ENCODE data around the gene SLC25A12. TPM values are rescaled to one million over a fixed set of nuclear protein-coding genes. Genes with fewer than 3 reads are reported as not detected.

Gene SLC25A12
- total and polyA plus RNA-seq, 2 donors (not counting 1 experiment from before 2014, with no cell fraction given), result 10.0 to 21.0 TPM

DNA sequence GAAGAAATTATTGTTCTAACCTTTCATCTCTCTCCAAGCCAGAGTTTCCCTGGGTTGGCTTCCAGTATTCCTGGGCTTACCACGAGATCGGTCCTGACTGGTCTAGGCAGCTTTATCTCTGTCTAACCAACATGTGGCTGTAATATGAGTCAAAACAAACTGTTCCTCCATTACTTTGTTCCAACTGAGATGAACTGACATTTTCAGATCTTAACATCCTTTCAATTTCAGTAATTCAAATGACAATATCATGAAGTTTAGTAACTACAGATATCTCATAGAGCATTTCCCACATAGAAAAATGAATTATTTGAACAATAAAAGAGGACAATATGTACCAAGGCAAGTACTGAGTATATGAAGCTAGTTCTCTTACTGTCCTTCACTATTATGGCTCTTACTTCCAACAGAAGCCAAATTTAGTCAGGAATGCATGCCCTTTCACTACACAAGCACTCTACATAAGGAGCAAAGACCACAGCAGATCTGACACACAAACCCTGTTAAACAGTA is 15.5 kb downstream of the SLC25A12 start:
- H3K4me3 Mint-ChIP-seq, result no peak overlapping the region

DNA sequence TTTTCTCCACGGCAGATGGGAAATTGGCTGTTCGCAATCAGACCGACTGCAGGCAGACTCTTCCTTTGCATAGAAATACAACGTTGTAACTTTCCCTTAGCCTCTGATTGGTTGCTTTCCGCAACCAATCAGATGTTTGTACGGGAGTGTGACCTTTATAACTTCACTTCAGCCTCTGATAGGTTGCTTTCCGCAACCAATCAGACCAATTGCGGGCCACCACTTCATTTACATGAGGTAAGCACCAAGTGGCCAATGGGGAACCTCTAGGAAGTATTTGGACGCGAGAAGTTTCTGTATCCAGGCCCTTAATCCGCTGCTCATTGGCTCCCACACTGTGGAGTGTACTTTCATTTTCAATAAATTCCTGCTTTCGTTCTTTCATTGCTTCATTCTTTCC is 19.1 kb downstream of the SLC25A12 start:
- Mint-ChIP-seq H3K4me1 (peaks cover 9% of the 10 kb centered on the region), H3K27me3 (no peaks in the 10 kb centered on the region), H3K4me3 (no peak overlapping the region), H3K27ac (no peak overlapping the region), H3K9me3 (ENCODE audit: insufficient read depth) (no peaks in the 10 kb centered on the region)
- Histone ChIP-seq H4K20me1 (ENCODE audit: control insufficient read depth, insufficient read depth, low read length, poor library complexity, severe bottlenecking) (no peaks in the 10 kb centered on the region), H3K9me3 (ENCODE audit: control extremely low read depth in 1 of 3, control insufficient read depth in 2 of 3, insufficient read depth in 1 of 3, low read length in 2 of 3) (peaks cover 0 to 10% (median 0%) of the 10 kb centered on the region in 3 donors), H3K4me3 (ENCODE audit: control extremely low read depth in 1 of 5, extremely low read depth in 1 of 5, insufficient read depth in 1 of 5, low read depth in 2 of 5, low read length in 4 of 5) (no peak overlapping the region), H2AFZ (ENCODE audit: insufficient read depth, low read depth, low read length, poor library complexity, severe bottlenecking) (no peak overlapping the region), H3K9ac (ENCODE audit: low read length) (no peak overlapping the region), H3K27ac (ENCODE audit: low read length in 2 of 2) (no peak overlapping the region), H3K4me1 (ENCODE audit: control insufficient read depth in 2 of 2, insufficient read depth in 2 of 2, low read length in 2 of 2) (no peaks in the 10 kb centered on the region), H3K36me3 (replicated peaks in 1 of 2; ENCODE audit: control extremely low read depth in 1 of 2, control insufficient read depth in 1 of 2, extremely low read depth in 1 of 2, insufficient read depth in 2 of 2, low read length in 1 of 2) (peaks cover 0 to 14% of the 10 kb centered on the region in 2 experiments), H3K4me2 (replicated peaks; ENCODE audit: low read depth, low read length, poor library complexity, severe bottlenecking) (no peak overlapping the region), H3K27me3 (replicated peaks in 1 of 4; ENCODE audit: control extremely low read depth in 1 of 4, control insufficient read depth in 3 of 4, insufficient read depth in 4 of 4, low read length in 3 of 4) (no peaks in the 10 kb centered on the region), H3K79me2 (ENCODE audit: control insufficient read depth, insufficient read depth, low read length) (peaks cover 16% of the 10 kb centered on the region)
- TF ChIP-seq, protein P1, sequence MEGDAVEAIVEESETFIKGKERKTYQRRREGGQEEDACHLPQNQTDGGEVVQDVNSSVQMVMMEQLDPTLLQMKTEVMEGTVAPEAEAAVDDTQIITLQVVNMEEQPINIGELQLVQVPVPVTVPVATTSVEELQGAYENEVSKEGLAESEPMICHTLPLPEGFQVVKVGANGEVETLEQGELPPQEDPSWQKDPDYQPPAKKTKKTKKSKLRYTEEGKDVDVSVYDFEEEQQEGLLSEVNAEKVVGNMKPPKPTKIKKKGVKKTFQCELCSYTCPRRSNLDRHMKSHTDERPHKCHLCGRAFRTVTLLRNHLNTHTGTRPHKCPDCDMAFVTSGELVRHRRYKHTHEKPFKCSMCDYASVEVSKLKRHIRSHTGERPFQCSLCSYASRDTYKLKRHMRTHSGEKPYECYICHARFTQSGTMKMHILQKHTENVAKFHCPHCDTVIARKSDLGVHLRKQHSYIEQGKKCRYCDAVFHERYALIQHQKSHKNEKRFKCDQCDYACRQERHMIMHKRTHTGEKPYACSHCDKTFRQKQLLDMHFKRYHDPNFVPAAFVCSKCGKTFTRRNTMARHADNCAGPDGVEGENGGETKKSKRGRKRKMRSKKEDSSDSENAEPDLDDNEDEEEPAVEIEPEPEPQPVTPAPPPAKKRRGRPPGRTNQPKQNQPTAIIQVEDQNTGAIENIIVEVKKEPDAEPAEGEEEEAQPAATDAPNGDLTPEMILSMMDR (IDR thresholded peaks at IDR 0.05), result no peak
- no peak for TF ChIP-seq EZH2 (IDR thresholded peaks at IDR 0.05; ENCODE audit: borderline replicate concordance, insufficient read depth, low read depth, low read length, poor library complexity, severe bottlenecking)
- CTCF ChIA-PET, result no interaction called here
- 95% methylated on average over 12 of the region's 12 CpGs for WGBS (ENCODE audit: insufficient coverage)
- intact Hi-C loops (cut with micrococcal nuclease), result no loop called here
- DNase-seq, result no peak
- ATAC-seq (ENCODE audit: low read depth), result no peak
- POLR2A ChIA-PET, result no interaction called here

More for the DNA sequence above, 15.5 kb downstream of the SLC25A12 start:
- TF ChIP-seq EZH2 (IDR thresholded peaks at IDR 0.05; ENCODE audit: borderline replicate concordance, insufficient read depth, low read depth, low read length, poor library complexity, severe bottlenecking), result no peak
- TF ChIP-seq, protein P1 (IDR thresholded peaks at IDR 0.05), result no peak
- 40% methylated on average over 1 of the region's 2 CpGs for WGBS (ENCODE audit: insufficient coverage)
- Histone ChIP-seq H2AFZ (ENCODE audit: insufficient read depth, low read depth, low read length, poor library complexity, severe bottlenecking) (no peak overlapping the region), H3K36me3 (replicated peaks in 1 of 2; ENCODE audit: control extremely low read depth in 1 of 2, control insufficient read depth in 1 of 2, extremely low read depth in 1 of 2, insufficient read depth in 2 of 2, low read length in 1 of 2) (peaks cover 2 to 9% of the 10 kb centered on the region in 2 experiments), H4K20me1 (ENCODE audit: control insufficient read depth, insufficient read depth, low read length, poor library complexity, severe bottlenecking) (peaks cover 5% of the 10 kb centered on the region), H3K4me2 (replicated peaks; ENCODE audit: low read depth, low read length, poor library complexity, severe bottlenecking) (no peak overlapping the region), H3K4me1 (ENCODE audit: control insufficient read depth in 2 of 2, insufficient read depth in 2 of 2, low read length in 2 of 2) (no peaks in the 10 kb centered on the region), H3K27me3 (replicated peaks in 1 of 4; ENCODE audit: control extremely low read depth in 1 of 4, control insufficient read depth in 3 of 4, insufficient read depth in 4 of 4, low read length in 3 of 4) (no peaks in the 10 kb centered on the region), H3K9ac (ENCODE audit: low read length) (no peak overlapping the region), H3K79me2 (ENCODE audit: control insufficient read depth, insufficient read depth, low read length) (peaks cover 3% of the 10 kb centered on the region), H3K4me3 (ENCODE audit: control extremely low read depth in 1 of 5, extremely low read depth in 1 of 5, insufficient read depth in 1 of 5, low read depth in 2 of 5, low read length in 4 of 5) (no peak overlapping the region), H3K27ac (ENCODE audit: low read length in 2 of 2) (no peak overlapping the region), H3K9me3 (ENCODE audit: control extremely low read depth in 1 of 3, control insufficient read depth in 2 of 3, insufficient read depth in 1 of 3, low read length in 2 of 3) (peaks cover 0 to 10% (median 0%) of the 10 kb centered on the region in 3 donors)
- POLR2A ChIA-PET, result no interaction called here
- ATAC-seq (ENCODE audit: low read depth), result no peak
- DNase-seq, result no peak
- peaks cover 11% of the 10 kb centered on the region for H3K4me1 Mint-ChIP-seq
- H3K27me3 Mint-ChIP-seq, result no peaks in the 10 kb centered on the region
- H3K27ac Mint-ChIP-seq, result no peak overlapping the region
- intact Hi-C loops (cut with micrococcal nuclease), result no loop called here
- H3K9me3 Mint-ChIP-seq (ENCODE audit: insufficient read depth), result no peaks in the 10 kb centered on the region
- CTCF ChIA-PET, result no interaction called here
